ENCODE data around the gene DMRT1.

- no peak for TF ChIP-seq EZH2 (IDR thresholded peaks at IDR 0.05)
- no peak for TF ChIP-seq ZNF274 (IDR thresholded peaks at IDR 0.05; ENCODE audit: low read depth, low read length)
- TF ChIP-seq CBX3 (IDR thresholded peaks at IDR 0.05; ENCODE audit: low read depth): no peak
- TF ChIP-seq CTCF (IDR thresholded peaks at IDR 0.05 in 2 of 3, conservative IDR thresholded peaks at IDR 0.05 in 1 of 3; ENCODE audit: borderline replicate concordance in 1 of 3, insufficient read depth in 1 of 3, low read depth in 2 of 3, low read length in 2 of 3): no peak
- no peak for TF ChIP-seq POLR2A (IDR thresholded peaks at IDR 0.05; ENCODE audit: borderline replicate concordance, extremely low read depth, insufficient read depth, insufficient read length)
- no peak for TF ChIP-seq JUND (IDR thresholded peaks at IDR 0.05)
- TF ChIP-seq RAD21 (IDR thresholded peaks at IDR 0.05; ENCODE audit: low read depth): no peak
- TF ChIP-seq POLR2AphosphoS5 (IDR thresholded peaks at IDR 0.05; ENCODE audit: low read depth, low read length): no peak
- no peak for TF ChIP-seq SP1 (IDR thresholded peaks at IDR 0.05; ENCODE audit: low read depth)
These were observed 22.5 kb upstream of the DMRT1 start for GRCh38 chr9:818958-819357.
